ENCODE measurements around the gene CHFR. TPM values are rescaled to one million over a fixed set of nuclear protein-coding genes. Genes with fewer than 3 reads are reported as not detected.
"Not testable (repeated sequence)": the region's sequence is repeated elsewhere in the genome, so short reads cannot be mapped to it uniquely, and the experiment has no call there.

CHFR gene
- total RNA-seq, 1 donor from 2014 or later = 74.1 TPM

GRCh38 chr12:132848521-132848920 is 38.9 kb downstream of the CHFR start:
- H3K4me3 Mint-ChIP-seq (ENCODE audit: unreplicated experiment) = no peak overlapping the region
- H3K27ac Mint-ChIP-seq (ENCODE audit: unreplicated experiment) = no peak overlapping the region

GRCh38 chr12:132847363-132848356 is 39.7 kb downstream of the CHFR start:
- Mint-ChIP-seq H3K36me3 (ENCODE audit: low read depth, unreplicated experiment) (peaks cover 39% of the 10 kb centered on the region), H3K27me3 (ENCODE audit: unreplicated experiment) (peaks cover 13% of the 10 kb centered on the region), H3K4me1 (ENCODE audit: unreplicated experiment) (no peaks in the 10 kb centered on the region), H3K27ac (ENCODE audit: unreplicated experiment) (no peak overlapping the region), H3K4me3 (ENCODE audit: unreplicated experiment) (no peak overlapping the region), H3K9me3 (ENCODE audit: unreplicated experiment) (no peaks in the 10 kb centered on the region)
- no peak for DNase-seq (ENCODE audit: low spot score)
- TF ChIP-seq CTCF (IDR thresholded peaks at IDR 0.05; ENCODE audit: unreplicated experiment) = no peak

More at GRCh38 chr12:132848521-132848920, 38.9 kb downstream of the CHFR start:
- Mint-ChIP-seq H3K36me3 (ENCODE audit: low read depth, unreplicated experiment) (peaks cover 39% of the 10 kb centered on the region), H3K4me1 (ENCODE audit: unreplicated experiment) (no peaks in the 10 kb centered on the region), H3K9me3 (ENCODE audit: unreplicated experiment) (no peaks in the 10 kb centered on the region), H3K27me3 (ENCODE audit: unreplicated experiment) (peaks cover 13% of the 10 kb centered on the region)
- no peak for DNase-seq (ENCODE audit: low spot score)
- no peak for TF ChIP-seq CTCF (IDR thresholded peaks at IDR 0.05; ENCODE audit: unreplicated experiment)

- H3K9me3 Mint-ChIP-seq (ENCODE audit: unreplicated experiment) = not testable (repeated sequence)
- peaks cover 44% of the 10 kb centered on the region for H3K36me3 Mint-ChIP-seq (ENCODE audit: low read depth, unreplicated experiment)
Measured at GRCh38 chr12:132844681-132845080, 42.7 kb downstream of the CHFR start.

GRCh38 chr12:132842449-132843045 is 44.9 kb downstream of the CHFR start:
- H3K27ac Mint-ChIP-seq (ENCODE audit: unreplicated experiment) = no peak overlapping the region
- no peaks in the 10 kb centered on the region for H3K9me3 Mint-ChIP-seq (ENCODE audit: unreplicated experiment)
- H3K4me3 Mint-ChIP-seq (ENCODE audit: unreplicated experiment) = no peak overlapping the region
- DNase-seq (ENCODE audit: low spot score) = no peak
- peaks cover 44% of the 10 kb centered on the region for H3K36me3 Mint-ChIP-seq (ENCODE audit: low read depth, unreplicated experiment)
- H3K27me3 Mint-ChIP-seq (ENCODE audit: unreplicated experiment) = peaks cover 4% of the 10 kb centered on the region
- no peak for TF ChIP-seq CTCF (IDR thresholded peaks at IDR 0.05; ENCODE audit: unreplicated experiment)
- no peaks in the 10 kb centered on the region for H3K4me1 Mint-ChIP-seq (ENCODE audit: unreplicated experiment)

More at GRCh38 chr12:132844681-132845080, 42.7 kb downstream of the CHFR start:
- not testable (repeated sequence) for DNase-seq (ENCODE audit: low spot score); H3K27ac Mint-ChIP-seq (ENCODE audit: unreplicated experiment); H3K4me3 Mint-ChIP-seq (ENCODE audit: unreplicated experiment); H3K4me1 Mint-ChIP-seq (ENCODE audit: unreplicated experiment); H3K27me3 Mint-ChIP-seq (ENCODE audit: unreplicated experiment)

- Mint-ChIP-seq H3K36me3 (ENCODE audit: low read depth, unreplicated experiment) (peaks cover 42% of the 10 kb centered on the region), H3K27me3 (ENCODE audit: unreplicated experiment) (peaks cover 11% of the 10 kb centered on the region), H3K27ac (ENCODE audit: unreplicated experiment) (no peak overlapping the region), H3K4me3 (ENCODE audit: unreplicated experiment) (peak overlapping the region; percentile 26), H3K4me1 (ENCODE audit: unreplicated experiment) (peaks cover 5% of the 10 kb centered on the region), H3K9me3 (ENCODE audit: unreplicated experiment) (no peaks in the 10 kb centered on the region)
- no peak for TF ChIP-seq CTCF (IDR thresholded peaks at IDR 0.05; ENCODE audit: unreplicated experiment)
- DNase-seq (ENCODE audit: low spot score) = no peak
Measured at GRCh38 chr12:132841151-132841550, 46.3 kb downstream of the CHFR start.

All from endothelial cell (in vitro differentiated cells).